Measurements from ENCODE around the gene KRTAP3-3.
"Not testable (repeated sequence)": the region's sequence is repeated elsewhere in the genome, so short reads cannot be mapped to it uniquely, and the experiment has no call there.

KRTAP3-3 gene

GRCh38 chr17:41013606-41014005, 19.6 kb upstream of the KRTAP3-3 start:
- no peak overlapping the region for H3K4me3 Mint-ChIP-seq
- DNase-seq (ENCODE audit: low spot score in 2 of 2), result no peak

GRCh38 chr17:41013181-41013580, 19.2 kb upstream of the KRTAP3-3 start:
- H3K4me3 Mint-ChIP-seq, result no peak overlapping the region
- no peak overlapping the region for H3K27ac Mint-ChIP-seq
- peaks cover 14% of the 10 kb centered on the region for H3K27me3 Mint-ChIP-seq
- H3K9me3 Mint-ChIP-seq, result no peaks in the 10 kb centered on the region
- H3K36me3 Mint-ChIP-seq, result no peaks in the 10 kb centered on the region
- peaks cover 2% of the 10 kb centered on the region for H3K4me1 Mint-ChIP-seq
- no peak for ATAC-seq (ENCODE audit: low read depth)
- no peak for DNase-seq (ENCODE audit: low spot score in 2 of 2)

More at GRCh38 chr17:41013606-41014005, 19.6 kb upstream of the KRTAP3-3 start:
- H3K27ac Mint-ChIP-seq, result no peak overlapping the region
- H3K36me3 Mint-ChIP-seq, result no peaks in the 10 kb centered on the region
- peaks cover 2% of the 10 kb centered on the region for H3K4me1 Mint-ChIP-seq
- no peaks in the 10 kb centered on the region for H3K9me3 Mint-ChIP-seq
- no peak for ATAC-seq (ENCODE audit: low read depth)
- H3K27me3 Mint-ChIP-seq, result peaks cover 14% of the 10 kb centered on the region

GRCh38 chr17:41012326-41013120, 18.6 kb upstream of the KRTAP3-3 start:
- DNase-seq (ENCODE audit: low spot score in 2 of 2), result no peak
- H3K9me3 Mint-ChIP-seq, result no peaks in the 10 kb centered on the region
- peaks cover 12% of the 10 kb centered on the region for H3K27me3 Mint-ChIP-seq
- H3K4me3 Mint-ChIP-seq, result no peak overlapping the region
- H3K27ac Mint-ChIP-seq, result no peak overlapping the region
- ATAC-seq (ENCODE audit: low read depth), result no peak
- H3K4me1 Mint-ChIP-seq, result peaks cover 2% of the 10 kb centered on the region
- H3K36me3 Mint-ChIP-seq, result no peaks in the 10 kb centered on the region

- Mint-ChIP-seq H3K4me1 (no peaks in the 10 kb centered on the region), H3K36me3 (no peaks in the 10 kb centered on the region), H3K9me3 (no peaks in the 10 kb centered on the region), H3K4me3 (no peak overlapping the region), H3K27me3 (peaks cover 10% of the 10 kb centered on the region), H3K27ac (no peak overlapping the region)
- ATAC-seq (ENCODE audit: low read depth) (no peak), DNase-seq (ENCODE audit: low spot score in 2 of 2) (no peak)
Observed at GRCh38 chr17:41010441-41010840, 16.5 kb upstream of the KRTAP3-3 start.

- DNase-seq (ENCODE audit: low spot score in 2 of 2), result no peak
- H3K4me3 Mint-ChIP-seq, result no peak overlapping the region
- no peaks in the 10 kb centered on the region for H3K9me3 Mint-ChIP-seq
- no peaks in the 10 kb centered on the region for H3K4me1 Mint-ChIP-seq
- H3K27me3 Mint-ChIP-seq, result peaks cover 9% of the 10 kb centered on the region
- ATAC-seq (ENCODE audit: low read depth), result no peak
- H3K36me3 Mint-ChIP-seq, result no peaks in the 10 kb centered on the region
- no peak overlapping the region for H3K27ac Mint-ChIP-seq
Observed at GRCh38 chr17:41009936-41010335, 16.0 kb upstream of the KRTAP3-3 start.

GRCh38 chr17:41009301-41009760, 15.4 kb upstream of the KRTAP3-3 start:
- no peaks in the 10 kb centered on the region for H3K4me1 Mint-ChIP-seq
- ATAC-seq (ENCODE audit: low read depth), result no peak
- no peak overlapping the region for H3K4me3 Mint-ChIP-seq
- H3K9me3 Mint-ChIP-seq, result no peaks in the 10 kb centered on the region
- no peaks in the 10 kb centered on the region for H3K36me3 Mint-ChIP-seq
- H3K27me3 Mint-ChIP-seq, result peaks cover 9% of the 10 kb centered on the region
- no peak overlapping the region for H3K27ac Mint-ChIP-seq
- DNase-seq (ENCODE audit: low spot score in 2 of 2), result no peak

DNA sequence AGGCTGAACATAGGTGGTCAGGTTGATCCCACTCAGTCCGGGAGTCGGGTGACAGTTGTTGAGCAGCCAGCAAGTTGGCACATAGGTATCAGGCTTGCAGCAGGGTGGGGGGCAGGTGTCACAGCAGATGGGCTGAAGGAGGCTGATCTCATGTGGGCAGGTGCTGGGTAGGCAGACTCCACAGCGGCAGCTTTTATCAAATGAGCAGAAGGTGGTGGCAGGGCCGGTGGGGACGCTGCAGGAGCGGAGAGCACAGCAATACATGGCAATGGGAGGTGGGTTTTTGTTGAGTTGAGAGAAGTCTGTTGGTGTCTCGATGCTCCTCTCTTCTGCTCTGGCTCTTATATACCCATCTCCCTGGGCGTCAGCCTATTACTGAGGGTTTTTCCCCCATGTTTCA, 14.8 kb upstream of the KRTAP3-3 start, which contains the start of gene KRTAP3-1:
TSS of gene KRTAP3-1 (minus strand) at position 318 of the 400 bp plus-strand sequence. CDS start at position 264, 54 bp downstream.
- no peak within 1 kb of the TSS for H3K4me3 Mint-ChIP-seq

DNA sequence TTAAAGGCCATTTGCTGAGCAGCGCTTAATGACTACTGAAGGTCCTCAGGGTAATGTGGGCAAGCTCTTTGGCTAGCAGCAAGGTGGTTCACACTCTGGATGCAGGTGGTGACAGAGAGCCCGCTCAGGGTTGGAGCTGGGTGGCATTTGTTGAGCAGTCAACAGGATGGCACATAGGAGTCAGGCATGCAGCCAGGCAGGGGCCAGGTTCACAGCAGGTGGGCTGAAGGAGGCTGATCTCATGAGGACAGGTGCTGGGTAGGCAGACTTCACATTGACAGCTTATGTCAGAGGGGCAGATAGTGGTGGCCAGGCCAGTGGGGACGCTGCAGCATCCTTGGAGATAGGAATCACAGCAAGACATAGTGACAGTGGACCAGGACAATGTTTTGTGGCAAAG, 10.4 kb upstream of the KRTAP3-3 start:
- H3K9me3 Mint-ChIP-seq, result no peaks in the 10 kb centered on the region
- H3K27ac Mint-ChIP-seq, result no peak overlapping the region
- ATAC-seq (ENCODE audit: low read depth) (no peak), DNase-seq (ENCODE audit: low spot score in 2 of 2) (no peak)
- no peaks in the 10 kb centered on the region for H3K36me3 Mint-ChIP-seq
- peaks cover 12% of the 10 kb centered on the region for H3K27me3 Mint-ChIP-seq
- no peak overlapping the region for H3K4me3 Mint-ChIP-seq
- no peaks in the 10 kb centered on the region for H3K4me1 Mint-ChIP-seq

More for the DNA sequence above, 14.8 kb upstream of the KRTAP3-3 start, which contains the start of gene KRTAP3-1:
- H3K9me3 Mint-ChIP-seq, result no peaks in the 10 kb centered on the region
- no peaks in the 10 kb centered on the region for H3K4me1 Mint-ChIP-seq
- peaks cover 10% of the 10 kb centered on the region for H3K27me3 Mint-ChIP-seq
- DNase-seq (ENCODE audit: low spot score in 2 of 2) (no peak), ATAC-seq (ENCODE audit: low read depth) (no peak)
- H3K27ac Mint-ChIP-seq, result no peak within 1 kb of the TSS
- no peaks in the 10 kb centered on the region for H3K36me3 Mint-ChIP-seq

DNA sequence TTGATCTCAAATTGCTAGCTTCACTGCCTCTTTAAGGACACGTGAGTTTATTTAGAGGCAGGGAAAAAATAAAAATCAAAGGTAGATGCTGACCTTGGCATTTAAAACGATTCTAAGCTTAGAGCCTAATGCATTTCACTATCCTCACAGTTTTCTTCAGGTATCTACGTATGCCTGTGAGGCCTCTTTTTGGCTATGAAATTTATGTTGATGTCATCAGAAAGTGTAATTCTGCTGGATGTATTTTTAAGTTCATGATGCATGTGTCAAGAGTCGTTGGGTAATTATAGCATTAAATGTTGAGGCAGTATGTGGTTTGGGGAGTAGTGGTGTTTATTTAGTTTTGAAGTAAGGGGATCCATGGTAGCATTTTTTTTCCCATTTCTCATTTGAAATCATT, 10.0 kb upstream of the KRTAP3-3 start:
- Mint-ChIP-seq H3K4me1 (no peaks in the 10 kb centered on the region), H3K9me3 (no peaks in the 10 kb centered on the region), H3K27ac (no peak overlapping the region), H3K4me3 (no peak overlapping the region), H3K27me3 (peaks cover 13% of the 10 kb centered on the region), H3K36me3 (no peaks in the 10 kb centered on the region)
- DNase-seq (ENCODE audit: low spot score in 2 of 2) (no peak), ATAC-seq (ENCODE audit: low read depth) (no peak)

GRCh38 chr17:41002814-41003213, 8.8 kb upstream of the KRTAP3-3 start:
- ATAC-seq (ENCODE audit: low read depth) (no peak), DNase-seq (ENCODE audit: low spot score in 2 of 2) (no peak)
- no peaks in the 10 kb centered on the region for H3K9me3 Mint-ChIP-seq
- H3K4me1 Mint-ChIP-seq, result no peaks in the 10 kb centered on the region
- peaks cover 12% of the 10 kb centered on the region for H3K27me3 Mint-ChIP-seq
- no peaks in the 10 kb centered on the region for H3K36me3 Mint-ChIP-seq
- no peak overlapping the region for H3K27ac Mint-ChIP-seq
- H3K4me3 Mint-ChIP-seq, result no peak overlapping the region

DNA sequence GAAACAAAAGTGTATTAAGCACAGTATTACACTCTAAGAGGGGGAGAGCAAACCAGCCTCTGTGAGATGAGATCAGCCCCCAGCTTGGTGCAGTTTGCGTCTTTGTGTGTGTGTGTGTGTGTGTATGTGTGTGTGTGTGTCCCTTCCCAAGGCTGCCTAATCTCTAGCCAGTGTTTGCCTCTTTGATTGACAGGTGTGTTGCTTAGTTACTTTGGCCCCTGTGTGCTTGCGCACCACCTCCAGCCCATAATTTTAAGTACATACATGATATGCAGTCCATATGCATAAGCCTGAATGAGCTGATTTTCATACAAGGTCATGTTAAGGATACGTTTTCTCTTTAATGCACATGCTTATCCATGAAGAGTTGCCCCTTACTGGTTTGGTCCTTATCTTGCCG, 7.8 kb upstream of the KRTAP3-3 start:
- ATAC-seq (ENCODE audit: low read depth), result no peak
- Mint-ChIP-seq H3K27me3 (peaks cover 17% of the 10 kb centered on the region), H3K36me3 (no peaks in the 10 kb centered on the region), H3K4me3 (no peak overlapping the region), H3K4me1 (no peaks in the 10 kb centered on the region), H3K9me3 (no peaks in the 10 kb centered on the region), H3K27ac (no peak overlapping the region)
- DNase-seq (ENCODE audit: low spot score in 2 of 2), result no peak

DNA sequence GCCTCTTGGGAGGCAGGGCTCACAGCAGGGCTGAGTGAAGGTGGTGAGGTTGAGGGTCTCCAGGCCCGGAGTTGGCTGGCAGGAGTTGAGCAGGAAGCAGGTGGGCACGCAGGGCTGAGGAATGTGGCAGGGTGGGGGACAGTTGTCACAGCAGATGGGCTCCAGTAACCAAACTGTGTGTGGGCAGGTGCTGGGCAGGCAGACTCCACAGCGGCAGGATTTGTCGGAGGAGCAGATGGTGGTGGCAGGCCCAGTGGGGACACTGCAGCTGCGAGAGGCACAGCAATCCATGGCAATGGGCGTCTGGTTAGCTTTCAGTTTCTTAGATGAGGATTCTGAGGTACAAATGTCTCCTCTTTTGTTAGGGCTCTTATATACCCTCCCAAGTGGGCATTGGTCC, 5.6 kb upstream of the KRTAP3-3 start, which contains the start of gene KRTAP3-2:
TSS of gene KRTAP3-2 (minus strand) at position 344 of the 400 bp plus-strand sequence. CDS start at position 291, 53 bp downstream.
- not testable (repeated sequence) for DNase-seq (ENCODE audit: low spot score in 2 of 2); H3K36me3 Mint-ChIP-seq; H3K9me3 Mint-ChIP-seq; H3K4me3 Mint-ChIP-seq; H3K27ac Mint-ChIP-seq; H3K4me1 Mint-ChIP-seq; ATAC-seq (ENCODE audit: low read depth)
- peaks cover 15% of the 10 kb centered on the region for H3K27me3 Mint-ChIP-seq

GRCh38 chr17:40997361-40997760, 3.4 kb upstream of the KRTAP3-3 start:
- Mint-ChIP-seq H3K27me3 (peaks cover 13% of the 10 kb centered on the region), H3K4me1 (no peaks in the 10 kb centered on the region), H3K36me3 (no peaks in the 10 kb centered on the region), H3K4me3 (no peak overlapping the region), H3K27ac (no peak overlapping the region), H3K9me3 (no peaks in the 10 kb centered on the region)
- ATAC-seq (ENCODE audit: low read depth), result no peak
- no peak for DNase-seq (ENCODE audit: low spot score in 2 of 2)

DNA sequence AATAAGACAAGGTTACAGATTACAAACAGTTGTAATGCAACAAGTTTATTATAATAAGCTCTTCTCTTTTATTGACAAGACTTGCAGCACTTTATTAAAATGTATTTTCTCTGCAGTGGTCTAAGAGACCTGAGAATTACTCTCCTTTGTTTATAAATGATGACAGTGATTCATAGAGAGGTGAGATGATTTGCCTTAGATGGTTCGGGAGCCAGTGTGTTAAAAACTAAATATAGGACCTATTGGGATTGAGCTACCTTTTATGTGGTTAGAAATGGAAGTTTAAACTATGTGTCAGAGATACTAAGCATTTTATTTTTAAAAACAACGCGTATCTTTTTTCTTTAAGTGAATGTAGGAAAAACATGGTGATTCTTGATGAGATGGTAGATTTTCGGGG, 2.9 kb upstream of the KRTAP3-3 start:
- H3K36me3 Mint-ChIP-seq, result no peaks in the 10 kb centered on the region
- H3K4me3 Mint-ChIP-seq, result no peak overlapping the region
- no peaks in the 10 kb centered on the region for H3K9me3 Mint-ChIP-seq
- ATAC-seq (ENCODE audit: low read depth), result no peak
- no peak overlapping the region for H3K27ac Mint-ChIP-seq
- peaks cover 13% of the 10 kb centered on the region for H3K27me3 Mint-ChIP-seq
- no peak for DNase-seq (ENCODE audit: low spot score in 2 of 2)
- H3K4me1 Mint-ChIP-seq, result no peaks in the 10 kb centered on the region

- Mint-ChIP-seq H3K9me3 (no peaks in the 10 kb centered on the region), H3K4me3 (no peak overlapping the region), H3K36me3 (no peaks in the 10 kb centered on the region), H3K4me1 (no peaks in the 10 kb centered on the region), H3K27me3 (peaks cover 12% of the 10 kb centered on the region), H3K27ac (no peak overlapping the region)
- DNase-seq (ENCODE audit: low spot score in 2 of 2) (no peak), ATAC-seq (ENCODE audit: low read depth) (no peak)
Observed at GRCh38 chr17:40995116-40995515, 1.2 kb upstream of the KRTAP3-3 start.

Data from memory B cell (primary cell).